Right lung (tissue), 5 donors: ENCODE measurements around the gene FNBP1L. TPM values are rescaled to one million over a fixed set of nuclear protein-coding genes. Genes with fewer than 3 reads are reported as not detected.
"Not testable (repeated sequence)": the region's sequence is repeated elsewhere in the genome, so short reads cannot be mapped to it uniquely, and the experiment has no call there.

Source experiments
- DNase-seq, 2 donors: peaks; one replicate each; pipeline ENCODE4 v3.0.0-alpha.2; 2013
- polyA plus RNA-seq, 5 donors: library from polyadenylated mRNA; unstranded; fragments of 120-200 nt; gene quantifications; one replicate each; pipeline versions ENCODE4 v1.2.1 to v1.2.3, GENCODE V29; 2013; ENCODE audit warnings: inconsistent platforms in 1 of 5, low replicate concordance in 1 of 5; ENCODE audit not compliant: insufficient read length in 5 of 5, insufficient read depth in 1 of 5

Gene FNBP1L
- polyA plus RNA-seq, 5 donors: 86.7 to 136 (median 123) TPM

GRCh38 chr1:93442008-93442666 lies 5.8 kb upstream of the FNBP1L start:
- no peak for DNase-seq

GRCh38 chr1:93442741-93443140 lies 5.2 kb upstream of the FNBP1L start:
- DNase-seq: no peak

- no peak for DNase-seq
Observed at GRCh38 chr1:93443454-93443853, 4.5 kb upstream of the FNBP1L start.

- peak; percentile 29 to 34 for DNase-seq
Observed at GRCh38 chr1:93446837-93447451, 974 bp upstream of the FNBP1L start.

- peak; percentile 49 to 63 for DNase-seq
Observed at GRCh38 chr1:93448292-93448982, 519 bp downstream of the FNBP1L start.

- DNase-seq: peak; percentile 34 to 45
Observed at GRCh38 chr1:93448983-93449804, 1.3 kb downstream of the FNBP1L start.

GRCh38 chr1:93450321-93450720 lies 2.4 kb downstream of the FNBP1L start:
- no peak for DNase-seq

GRCh38 chr1:93453911-93454310 lies 6.0 kb downstream of the FNBP1L start:
- no peak for DNase-seq

- DNase-seq: no peak
Observed at GRCh38 chr1:93459126-93459525, 11.2 kb downstream of the FNBP1L start.

GRCh38 chr1:93461236-93461635 lies 13.3 kb downstream of the FNBP1L start:
- DNase-seq: no peak

- no peak for DNase-seq
Observed at GRCh38 chr1:93463960-93464359, 16.0 kb downstream of the FNBP1L start.

GRCh38 chr1:93465371-93466082 lies 17.6 kb downstream of the FNBP1L start:
- not testable (repeated sequence) for DNase-seq

- DNase-seq: no peak
Observed at GRCh38 chr1:93467606-93468005, 19.7 kb downstream of the FNBP1L start.

GRCh38 chr1:93468662-93469061 lies 20.7 kb downstream of the FNBP1L start:
- no peak for DNase-seq

GRCh38 chr1:93469223-93469622 lies 21.3 kb downstream of the FNBP1L start:
- not testable (repeated sequence) for DNase-seq

- DNase-seq: no peak
Observed at GRCh38 chr1:93471284-93471683, 23.4 kb downstream of the FNBP1L start.

- DNase-seq: peak; percentile 22 to 24
Observed at GRCh38 chr1:93471911-93472310, 24.0 kb downstream of the FNBP1L start.

GRCh38 chr1:93474321-93474720 lies 26.4 kb downstream of the FNBP1L start:
- no peak for DNase-seq

- no peak for DNase-seq
Observed at GRCh38 chr1:93475681-93476080, 27.8 kb downstream of the FNBP1L start.

GRCh38 chr1:93479133-93479745 lies 31.3 kb downstream of the FNBP1L start:
- not testable (repeated sequence) for DNase-seq

GRCh38 chr1:93481899-93482298 lies 34.0 kb downstream of the FNBP1L start:
- DNase-seq: not testable (repeated sequence)
